GM12801 (cell line): ENCODE data around the gene EXD3.

Experiments used
- CTCF ChIP-seq: IDR thresholded peaks from one replicate; pipeline ENCODE4 v1.5.1; 2011; ENCODE audit warnings: control low read depth; ENCODE audit not compliant: insufficient read length; ENCODE audit errors: extremely low read depth

EXD3 gene

GRCh38 chr9:137452006-137452760 lies 29.2 kb upstream of the EXD3 start:
- TF ChIP-seq CTCF = no peak

GRCh38 chr9:137449931-137450538 lies 27.1 kb upstream of the EXD3 start:
- no peak for TF ChIP-seq CTCF

GRCh38 chr9:137449081-137449844 lies 26.3 kb upstream of the EXD3 start:
- TF ChIP-seq CTCF = no peak

- TF ChIP-seq CTCF = no peak
These were observed 25.6 kb upstream of the EXD3 start for GRCh38 chr9:137448602-137448962.

GRCh38 chr9:137447722-137448601 lies 25.0 kb upstream of the EXD3 start:
- no peak for TF ChIP-seq CTCF

- no peak for TF ChIP-seq CTCF
These were observed 24.0 kb upstream of the EXD3 start for GRCh38 chr9:137446851-137447471.
